HG03575 (cell line): ENCODE data around the gene DHRS2.
"Not testable (repeated sequence)": the region's sequence is repeated elsewhere in the genome, so short reads cannot be mapped to it uniquely, and the experiment has no call there.

Experiments
- ATAC-seq: cut with Tn5 transposase; IDR thresholded peaks from one replicate; pipeline ENCODE4 v1.9.1; 2021; ENCODE audit not compliant: unreplicated experiment, insufficient number of reproducible peaks, low FRiP score; ENCODE audit errors: extremely low read depth

Gene DHRS2, protein sequence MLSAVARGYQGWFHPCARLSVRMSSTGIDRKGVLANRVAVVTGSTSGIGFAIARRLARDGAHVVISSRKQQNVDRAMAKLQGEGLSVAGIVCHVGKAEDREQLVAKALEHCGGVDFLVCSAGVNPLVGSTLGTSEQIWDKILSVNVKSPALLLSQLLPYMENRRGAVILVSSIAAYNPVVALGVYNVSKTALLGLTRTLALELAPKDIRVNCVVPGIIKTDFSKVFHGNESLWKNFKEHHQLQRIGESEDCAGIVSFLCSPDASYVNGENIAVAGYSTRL

DNA sequence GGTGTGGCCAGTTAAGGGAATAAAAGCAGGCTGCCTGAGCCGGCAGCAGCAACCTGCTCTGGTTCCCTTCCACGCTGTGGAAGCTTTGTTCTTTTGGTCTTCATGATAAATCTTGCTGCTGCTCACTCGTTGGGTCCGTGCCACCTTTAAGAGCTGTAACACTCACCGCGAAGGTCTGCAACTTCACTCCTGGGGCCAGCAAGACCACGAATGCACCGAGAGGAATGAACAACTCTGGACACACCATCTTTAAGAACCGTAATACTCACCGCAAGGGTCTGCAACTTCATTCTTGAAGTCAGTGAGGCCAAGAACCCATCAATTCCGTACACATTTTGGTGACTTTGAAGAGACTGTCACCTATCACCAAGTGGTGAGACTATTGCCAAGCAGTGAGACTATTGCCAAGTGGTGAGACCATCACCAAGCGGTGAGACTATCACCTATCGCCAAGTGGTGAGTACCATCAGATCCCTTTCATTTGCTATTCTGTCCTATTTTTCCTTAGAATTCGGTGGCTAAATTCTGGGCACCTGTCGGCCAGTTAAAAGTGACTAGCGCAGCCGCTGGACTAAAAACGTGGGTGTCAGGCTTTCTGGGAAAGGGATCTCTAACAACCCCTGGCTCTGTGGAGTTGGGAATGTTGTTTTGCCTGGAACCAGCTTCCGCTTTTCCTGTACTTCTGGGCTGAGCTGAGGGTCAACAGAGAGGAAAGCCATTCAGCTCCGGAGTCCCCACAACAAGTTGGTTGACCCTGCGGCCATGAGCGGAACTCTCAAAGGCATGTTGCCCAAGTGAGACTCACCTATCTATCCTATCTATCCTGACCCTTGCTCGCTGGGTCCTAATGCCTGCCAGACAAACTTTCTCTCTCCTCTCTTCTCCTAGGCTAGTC is at the start of gene DHRS2:
Gene DHRS2, plus strand, starts transcription at position 48 of the 895 bp plus-strand sequence. CDS start 2,501 bp downstream, outside the sequence.
- no peak for ATAC-seq

DNA sequence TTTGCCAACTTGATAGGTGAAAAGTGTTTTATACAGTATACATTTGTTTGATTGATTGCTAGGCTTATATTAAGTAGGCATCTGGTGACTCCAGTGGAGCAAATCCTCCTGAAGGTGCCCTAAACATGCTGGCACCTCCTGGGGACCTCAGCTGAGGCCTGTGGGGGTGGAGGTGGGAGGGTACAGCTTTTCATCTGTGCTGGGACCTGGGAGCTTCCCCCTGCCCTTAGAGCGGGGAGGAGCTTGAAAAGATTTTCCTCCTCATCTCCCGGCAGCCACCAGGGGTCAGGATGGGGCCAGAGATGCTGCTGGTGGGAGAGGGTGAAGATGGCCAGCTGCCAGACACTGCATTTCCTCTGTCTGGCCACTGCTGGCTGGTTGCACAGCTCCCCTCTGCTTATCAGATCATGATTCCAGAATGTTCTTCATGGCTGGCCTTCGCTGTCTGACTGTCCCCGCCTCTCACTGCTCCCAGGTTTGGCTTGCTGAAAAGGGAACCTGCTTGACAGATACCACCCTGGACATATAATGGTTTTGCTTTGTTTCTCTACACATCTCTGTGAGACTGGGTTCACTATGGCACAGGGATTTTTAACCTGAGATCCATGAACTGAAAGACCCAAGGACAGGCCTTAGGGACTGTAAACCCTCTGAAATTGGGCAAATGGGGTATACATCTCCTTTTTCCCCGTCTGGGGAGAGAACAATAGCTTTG is 47.1 kb upstream of the DHRS2 start:
- peak; percentile 75 for ATAC-seq

DNA sequence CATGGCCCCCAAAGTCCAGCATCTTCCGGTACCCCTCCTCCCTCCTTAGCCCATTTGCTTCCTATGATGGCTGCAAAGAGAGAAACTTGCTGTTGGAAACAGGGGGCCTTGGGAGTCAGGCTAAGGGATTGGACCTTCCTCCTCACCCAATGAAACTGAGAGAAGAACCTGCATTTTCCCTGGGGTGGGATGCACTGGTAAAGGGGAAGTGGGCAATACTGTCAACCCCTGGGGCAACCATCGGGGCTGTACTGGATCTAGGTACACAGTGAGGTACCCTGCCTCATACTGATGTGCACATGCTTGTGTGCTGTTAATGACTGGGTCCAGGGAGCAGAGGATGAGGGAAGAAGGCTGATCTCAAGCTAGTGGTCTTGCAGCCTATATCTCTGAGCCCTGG is 46.6 kb upstream of the DHRS2 start:
- ATAC-seq: no peak

DNA sequence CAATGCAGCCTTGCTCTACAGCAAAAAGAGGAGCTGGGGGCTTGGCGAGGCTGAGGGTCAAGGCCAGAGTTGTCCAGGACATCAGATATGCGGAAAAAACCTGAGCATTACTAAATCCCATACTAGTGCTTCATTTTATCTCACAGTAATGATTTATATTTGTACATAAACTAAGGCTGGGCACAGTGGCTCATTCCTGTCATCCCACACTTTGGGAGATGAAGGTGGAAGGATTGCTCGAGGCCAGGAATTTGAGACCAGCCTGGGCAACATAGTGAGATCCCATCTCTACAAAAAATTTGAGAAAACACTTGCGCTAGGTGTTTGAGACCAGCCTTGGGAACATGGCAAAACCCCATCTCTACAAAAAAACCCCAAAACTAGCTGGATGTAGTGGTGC is 46.0 kb upstream of the DHRS2 start:
- no peak for ATAC-seq

DNA sequence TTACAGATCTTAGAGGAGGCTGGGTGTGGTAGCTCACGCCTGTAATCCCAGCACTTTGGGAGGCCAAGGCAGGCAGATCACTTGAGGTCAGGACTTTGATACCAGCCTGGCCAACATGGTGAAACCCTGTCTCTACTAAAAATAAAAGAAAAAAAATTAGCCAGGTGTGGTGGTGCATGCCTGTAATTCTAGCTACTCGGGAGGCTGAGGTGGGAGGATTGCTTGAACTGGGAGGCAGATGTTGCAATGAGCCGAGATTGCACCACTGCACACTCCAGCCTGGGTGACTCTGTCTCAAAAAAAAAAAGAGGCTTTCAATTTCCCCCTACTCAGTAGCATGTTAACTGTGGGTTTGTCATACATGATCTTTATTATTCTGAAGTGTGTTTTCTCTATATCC is 42.0 kb upstream of the DHRS2 start:
- ATAC-seq: not testable (repeated sequence)

DNA sequence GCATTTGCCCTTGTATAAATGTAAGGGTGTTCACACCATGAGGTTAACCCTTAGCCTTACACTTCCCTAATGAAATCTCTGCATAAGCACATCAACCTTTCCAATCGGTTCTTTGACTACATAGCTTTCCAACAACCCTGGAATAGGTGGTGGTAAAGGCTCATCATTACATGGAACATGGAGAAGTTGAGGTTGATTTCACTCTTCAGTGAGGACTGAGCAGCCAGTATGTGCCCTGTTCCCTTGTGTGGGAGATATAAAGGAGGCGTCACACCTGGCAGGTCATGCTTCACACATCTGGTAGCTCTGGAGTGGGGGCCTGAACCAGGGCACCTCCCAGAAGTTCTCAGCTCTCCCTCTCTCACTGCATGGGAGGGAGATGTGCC is 35.8 kb upstream of the DHRS2 start:
- ATAC-seq: no peak

DNA sequence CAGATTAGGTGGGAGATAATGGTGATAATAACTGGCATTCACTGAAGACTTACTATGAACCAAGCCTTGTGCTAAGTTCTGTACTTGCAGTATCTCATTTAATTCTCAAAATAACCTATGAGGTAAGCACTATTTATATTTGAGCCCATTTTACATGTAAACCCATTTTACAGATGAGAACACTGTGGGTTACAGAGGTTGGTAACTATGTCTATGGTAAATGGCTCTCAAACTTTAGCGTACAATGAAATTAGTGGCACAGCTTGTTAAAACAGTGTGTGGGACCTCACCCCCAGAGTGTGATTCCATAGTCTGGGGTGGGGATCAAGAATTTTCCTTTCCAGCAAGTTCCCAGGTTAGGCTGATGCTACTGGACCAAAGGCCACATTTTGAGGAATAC is 35.4 kb upstream of the DHRS2 start:
- no peak for ATAC-seq

DNA sequence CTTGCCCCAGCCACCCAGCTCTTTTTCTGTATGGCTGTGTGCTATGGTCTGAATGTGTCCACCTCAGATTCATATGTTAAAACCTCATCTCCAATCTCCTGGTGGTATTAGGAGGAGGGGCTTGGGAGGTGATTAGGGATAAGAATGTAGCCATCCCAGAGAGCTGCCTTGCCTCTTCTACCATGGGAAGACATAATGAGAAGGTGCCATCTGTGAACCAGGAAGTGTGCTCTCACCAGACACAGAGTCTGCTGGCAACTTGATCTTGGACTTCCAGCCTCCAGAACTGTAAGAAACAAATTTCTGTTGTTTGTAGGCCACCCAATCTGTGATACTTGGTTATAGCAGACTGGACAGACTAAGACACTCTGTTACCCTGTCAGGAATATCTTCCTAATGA is 34.7 kb upstream of the DHRS2 start:
- ATAC-seq: no peak

DNA sequence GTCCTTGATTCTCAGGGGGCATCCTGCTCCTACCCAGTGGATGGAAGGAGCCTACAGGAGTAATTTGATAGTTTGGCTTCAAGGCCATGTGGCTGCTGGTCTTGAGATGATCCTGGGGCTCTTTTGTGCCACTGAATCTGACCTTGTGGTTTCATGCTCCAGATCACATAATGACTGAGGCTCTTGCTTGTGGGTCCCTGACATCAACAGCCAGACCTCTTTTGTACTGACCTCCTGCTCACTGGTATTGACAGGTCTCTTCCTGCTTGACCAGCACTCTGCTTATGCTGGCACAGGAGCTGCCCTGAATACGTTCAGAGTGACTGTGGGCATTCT is 34.4 kb upstream of the DHRS2 start:
- no peak for ATAC-seq

DNA sequence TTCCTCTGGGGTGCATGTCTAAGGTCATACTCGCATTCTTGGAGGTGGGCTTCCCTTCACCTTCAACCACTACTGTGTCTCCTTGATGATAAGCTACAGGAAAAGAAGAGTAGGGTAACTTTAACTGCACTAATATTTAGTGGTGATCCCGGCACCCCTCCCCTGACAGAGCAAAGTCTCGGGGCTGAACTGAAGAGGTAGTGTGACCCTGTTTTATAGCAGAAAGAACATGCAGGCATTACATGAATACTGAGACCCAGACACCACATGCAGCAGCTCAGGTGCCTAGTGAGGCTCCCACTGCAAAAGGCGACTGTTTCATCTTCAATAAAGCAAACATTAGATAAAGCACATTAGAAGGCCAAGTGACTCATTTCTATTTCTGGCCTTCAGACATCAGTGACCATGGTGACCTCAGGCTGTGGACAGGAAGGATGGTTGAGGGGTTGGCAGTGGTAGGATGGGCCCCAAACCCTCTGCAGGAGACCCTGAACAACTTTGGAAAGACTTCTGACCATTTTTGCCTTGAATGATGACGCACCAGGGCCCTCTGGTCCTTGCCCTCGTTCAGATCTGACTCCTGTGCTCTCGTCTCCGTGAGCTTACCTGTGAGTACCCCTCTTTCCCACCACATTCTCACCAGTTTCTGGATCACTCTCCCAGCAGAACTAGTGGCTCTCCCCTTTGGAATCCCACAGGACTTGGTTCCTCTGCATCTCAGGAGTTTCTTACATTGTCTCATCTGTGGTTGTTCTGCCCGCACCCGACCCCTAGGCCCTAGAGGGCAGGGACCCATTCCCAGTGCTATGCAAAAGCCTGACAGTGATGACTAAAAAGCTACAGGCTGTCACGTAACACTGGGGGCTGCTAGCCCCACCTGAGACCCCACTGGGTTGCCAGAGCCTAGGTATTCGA is 33.7 kb upstream of the DHRS2 start:
- no peak for ATAC-seq

DNA sequence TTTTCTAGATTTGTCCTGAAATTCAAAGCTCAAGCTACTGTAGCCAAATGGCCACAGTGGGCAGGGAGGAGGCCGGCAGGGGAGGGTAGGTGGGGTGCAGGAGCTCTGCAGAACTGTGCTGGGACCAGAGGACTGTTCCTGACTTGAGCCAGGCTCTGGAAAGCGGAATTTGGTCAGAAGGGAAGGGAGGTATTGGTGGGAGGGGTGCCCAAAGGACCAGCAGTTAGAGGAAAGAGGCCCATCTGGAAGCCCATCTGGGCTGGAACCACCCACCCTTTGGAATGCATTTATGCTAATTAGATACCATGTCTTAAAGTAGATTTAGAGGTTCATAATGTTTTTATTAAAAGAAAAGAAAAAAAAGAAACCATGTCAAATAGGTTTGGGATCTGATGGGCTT is 33.1 kb upstream of the DHRS2 start:
- ATAC-seq: no peak

DNA sequence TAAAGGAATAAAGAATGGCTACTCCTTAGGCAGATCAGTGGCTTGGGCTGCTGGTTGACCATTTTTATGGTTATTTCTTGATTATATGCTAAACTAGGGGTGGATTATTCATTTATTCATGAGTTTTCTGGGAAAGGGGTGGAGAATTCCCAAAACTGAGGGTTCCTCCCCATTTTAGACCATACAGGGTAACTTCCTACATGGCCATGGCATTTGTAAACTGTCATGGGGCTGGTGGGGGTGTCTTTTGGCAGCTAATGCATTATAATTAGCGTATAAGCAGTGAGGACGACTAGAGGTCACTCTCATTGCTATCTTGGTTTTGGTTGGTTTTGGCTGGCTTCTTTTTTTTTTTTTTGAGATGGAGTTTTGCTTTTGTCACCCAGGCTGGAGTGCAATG is 32.0 kb upstream of the DHRS2 start:
- no peak for ATAC-seq

DNA sequence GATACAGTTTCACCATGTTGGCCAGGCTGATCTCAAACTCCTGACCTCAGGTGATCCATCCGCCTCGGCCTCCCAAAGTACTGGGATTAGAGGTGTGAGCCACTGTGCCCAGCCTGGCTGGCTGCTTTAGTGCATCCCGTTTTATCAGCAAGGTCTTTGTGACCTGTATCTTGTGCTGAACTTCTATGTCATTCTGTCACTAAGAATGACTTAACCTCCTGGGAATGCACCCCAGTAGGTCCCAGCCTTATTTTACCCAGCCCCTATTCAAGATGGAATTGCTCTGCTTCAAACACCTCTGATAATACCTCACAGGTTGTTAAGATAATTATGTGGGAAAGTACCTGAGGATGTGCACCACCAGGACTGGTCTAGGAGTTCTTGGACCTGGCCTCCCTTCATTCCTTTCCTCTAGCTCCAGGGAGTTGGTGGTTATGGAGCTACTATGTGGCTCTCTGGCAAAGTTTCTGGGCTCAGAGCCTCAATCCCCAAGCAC is 31.4 kb upstream of the DHRS2 start:
- ATAC-seq: no peak

DNA sequence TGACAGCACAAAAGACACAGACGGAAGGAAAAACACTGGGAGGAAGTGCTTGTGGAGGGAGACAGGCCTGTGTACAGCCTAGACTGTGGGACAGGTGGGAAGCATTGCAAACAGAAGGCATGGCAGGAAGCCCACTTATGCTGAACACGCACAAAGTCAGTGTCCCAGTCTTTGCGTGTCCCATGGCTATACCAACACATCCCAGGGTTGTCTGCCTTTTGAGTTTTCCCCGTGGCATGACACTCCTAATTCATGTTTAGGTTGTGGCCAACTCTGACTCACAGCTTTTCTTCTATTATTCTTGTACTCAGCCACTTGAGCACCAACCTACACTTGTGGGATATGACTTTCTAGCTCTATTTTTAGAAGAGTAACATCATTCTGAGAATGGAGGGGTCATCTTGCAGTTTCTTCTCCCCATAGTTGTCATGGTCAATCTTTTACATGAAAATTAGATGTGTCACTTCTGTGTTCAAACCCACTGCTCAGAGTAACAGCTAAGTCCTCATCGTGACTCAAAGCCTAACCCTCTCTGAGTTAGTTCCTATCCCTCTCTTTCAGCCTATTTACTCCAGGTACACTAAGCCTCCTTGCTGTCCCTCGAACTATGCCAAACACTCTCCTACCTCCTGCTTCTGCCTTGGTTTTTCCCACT is 30.1 kb upstream of the DHRS2 start:
- peak; percentile 88 for ATAC-seq

DNA sequence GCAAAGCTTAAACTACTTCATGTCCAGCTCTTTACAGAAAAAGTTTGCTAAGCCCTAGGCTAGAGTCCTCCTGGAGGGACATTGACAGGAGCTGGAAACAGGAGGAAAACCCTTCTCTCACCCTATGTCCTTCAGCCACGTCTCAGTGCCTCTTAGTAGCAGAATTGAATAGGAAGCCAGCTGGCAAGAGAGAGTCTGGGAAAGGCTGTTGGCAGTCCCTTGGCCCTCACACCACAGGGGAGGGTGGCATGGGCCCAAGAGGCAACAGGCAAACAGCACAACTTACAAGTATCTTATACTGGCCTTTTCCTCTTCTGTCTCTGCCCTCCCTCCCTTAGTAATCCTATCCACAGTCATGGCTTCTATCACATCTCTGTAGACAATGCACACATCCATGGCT is 27.7 kb upstream of the DHRS2 start:
- no peak for ATAC-seq

DNA sequence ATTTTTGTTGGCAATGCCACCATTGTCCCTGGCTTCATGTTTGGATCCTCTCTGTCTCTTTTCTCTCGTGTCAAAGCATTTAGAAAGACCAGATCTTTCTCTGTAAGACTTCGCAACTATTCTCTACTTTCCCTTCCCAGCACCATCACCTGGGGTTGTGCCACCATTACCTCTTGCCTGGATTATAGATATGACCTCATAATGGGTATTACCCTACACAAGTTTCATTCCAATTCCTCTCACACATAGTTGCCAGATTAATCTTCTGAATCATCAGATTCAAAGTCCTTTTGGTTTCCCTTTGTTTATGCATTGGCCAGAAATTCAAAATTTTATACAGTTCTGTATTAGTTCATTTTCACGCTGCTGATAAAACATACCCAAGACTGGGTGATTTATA is 27.2 kb upstream of the DHRS2 start:
- ATAC-seq: no peak

DNA sequence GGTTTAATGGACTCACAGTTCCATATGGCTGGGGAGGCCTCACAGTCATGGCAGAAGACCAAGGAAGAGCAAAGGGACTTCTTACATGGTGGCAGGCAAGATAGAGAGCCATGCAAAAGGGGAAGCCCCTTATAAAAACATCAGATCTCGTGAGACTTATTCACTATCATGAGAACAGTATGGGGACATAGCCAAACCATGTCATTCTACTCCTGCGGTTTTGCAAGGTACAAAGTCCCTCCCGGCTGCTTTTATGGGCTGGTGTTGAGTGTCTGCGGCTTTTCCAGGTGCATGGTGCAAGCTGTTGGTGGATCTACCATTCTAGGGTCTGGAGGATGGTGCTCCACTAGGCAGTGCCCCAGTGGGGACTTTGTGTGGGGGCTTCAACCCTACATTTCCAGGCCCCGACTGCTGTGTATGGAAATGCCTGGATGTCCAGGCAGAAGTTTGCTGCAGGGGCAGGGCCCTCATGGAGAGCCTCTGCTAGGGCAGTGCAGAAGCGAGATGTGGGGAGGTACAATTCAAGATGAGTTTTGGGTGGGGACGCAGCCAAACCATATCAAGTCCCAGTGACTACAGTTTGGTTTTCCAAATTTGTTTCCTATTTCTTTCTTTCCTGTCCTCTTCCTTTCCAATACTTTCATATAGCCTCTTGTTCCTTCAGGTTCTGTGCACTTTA is 26.6 kb upstream of the DHRS2 start:
- not testable (repeated sequence) for ATAC-seq
